HG02981 (cell line): ENCODE results near the gene DOCK3.
"Not testable (repeated sequence)": the region's sequence is repeated elsewhere in the genome, so short reads cannot be mapped to it uniquely, and the experiment has no call there.

Experiments
- ATAC-seq: cut with Tn5 transposase; IDR thresholded peaks from one replicate; pipeline ENCODE4 v1.9.1; 2021; ENCODE audit warnings: mild to moderate bottlenecking, moderate library complexity; ENCODE audit not compliant: unreplicated experiment

Gene DOCK3

GRCh38 chr3:51075221-51075775 is 400.6 kb downstream of the DOCK3 start:
- no peak for ATAC-seq

GRCh38 chr3:51082363-51082762 is 407.6 kb downstream of the DOCK3 start:
- ATAC-seq, result no peak

GRCh38 chr3:51083490-51083889 is 408.8 kb downstream of the DOCK3 start:
- ATAC-seq, result no peak

- not testable (repeated sequence) for ATAC-seq
Observed at GRCh38 chr3:51092141-51092540, 417.4 kb downstream of the DOCK3 start.

GRCh38 chr3:51094838-51095237 is 420.1 kb downstream of the DOCK3 start:
- ATAC-seq, result not testable (repeated sequence)

- ATAC-seq, result no peak
Observed at GRCh38 chr3:51099794-51100535, 425.2 kb downstream of the DOCK3 start.

GRCh38 chr3:51100536-51100851 is 425.8 kb downstream of the DOCK3 start:
- no peak for ATAC-seq

- ATAC-seq, result no peak
Observed at GRCh38 chr3:51102396-51102795, 427.7 kb downstream of the DOCK3 start.

GRCh38 chr3:51106242-51106876 is 431.6 kb downstream of the DOCK3 start:
- no peak for ATAC-seq

GRCh38 chr3:51110586-51110985 is 435.9 kb downstream of the DOCK3 start:
- ATAC-seq, result no peak

- no peak for ATAC-seq
Observed at GRCh38 chr3:51122944-51123343, 448.2 kb downstream of the DOCK3 start.

GRCh38 chr3:51123531-51123930 is 448.8 kb downstream of the DOCK3 start:
- no peak for ATAC-seq

- ATAC-seq, result not testable (repeated sequence)
Observed at GRCh38 chr3:51131607-51132006, 456.9 kb downstream of the DOCK3 start.

GRCh38 chr3:51137715-51138114 is 463.0 kb downstream of the DOCK3 start:
- ATAC-seq, result no peak

- ATAC-seq, result no peak
Observed at GRCh38 chr3:51139616-51140015, 464.9 kb downstream of the DOCK3 start.

GRCh38 chr3:51141573-51141972 is 466.8 kb downstream of the DOCK3 start:
- no peak for ATAC-seq

GRCh38 chr3:51145811-51146585 is 471.3 kb downstream of the DOCK3 start:
- ATAC-seq, result no peak

GRCh38 chr3:51146781-51147180 is 472.1 kb downstream of the DOCK3 start:
- ATAC-seq, result no peak

GRCh38 chr3:51156147-51156546 is 481.4 kb downstream of the DOCK3 start:
- ATAC-seq, result no peak

- no peak for ATAC-seq
Observed at GRCh38 chr3:51163051-51163450, 488.3 kb downstream of the DOCK3 start.

- ATAC-seq, result no peak
Observed at GRCh38 chr3:51173518-51174271, 499.0 kb downstream of the DOCK3 start.
